GM21576 (cell line): ENCODE results near the gene GPR89A.
"Not testable (repeated sequence)": the region's sequence is repeated elsewhere in the genome, so short reads cannot be mapped to it uniquely, and the experiment has no call there.

Source experiments
- ATAC-seq: cut with Tn5 transposase; IDR thresholded peaks from one replicate; pipeline ENCODE4 v1.9.1; 2021; ENCODE audit warnings: mild to moderate bottlenecking, moderate library complexity; ENCODE audit not compliant: unreplicated experiment

GPR89A gene

GRCh38 chr1:145684858-145685257 is 77.1 kb downstream of the GPR89A start:
- ATAC-seq: not testable (repeated sequence)

- not testable (repeated sequence) for ATAC-seq
Measured at GRCh38 chr1:145686078-145686477, 78.3 kb downstream of the GPR89A start.

- ATAC-seq: no peak
Measured at GRCh38 chr1:145688328-145688727, 80.5 kb downstream of the GPR89A start.

GRCh38 chr1:145688924-145689323 is 81.1 kb downstream of the GPR89A start:
- no peak for ATAC-seq

- no peak for ATAC-seq
Measured at GRCh38 chr1:145689922-145690321, 82.1 kb downstream of the GPR89A start.

GRCh38 chr1:145690587-145691558 is 83.1 kb downstream of the GPR89A start:
- peak; percentile 56 for ATAC-seq

GRCh38 chr1:145692785-145693443 is 85.1 kb downstream of the GPR89A start:
- ATAC-seq: no peak

GRCh38 chr1:145695821-145696629 is 88.2 kb downstream of the GPR89A start:
- no peak for ATAC-seq

GRCh38 chr1:145696630-145696960 is 88.8 kb downstream of the GPR89A start:
- no peak for ATAC-seq

- ATAC-seq: no peak
Measured at GRCh38 chr1:145701306-145701862, 93.6 kb downstream of the GPR89A start.

- no peak for ATAC-seq
Measured at GRCh38 chr1:145702052-145702451, 94.3 kb downstream of the GPR89A start.

GRCh38 chr1:145702826-145703225 is 95.0 kb downstream of the GPR89A start:
- no peak for ATAC-seq

GRCh38 chr1:145705622-145706021 is 97.8 kb downstream of the GPR89A start:
- ATAC-seq: no peak

- no peak for ATAC-seq
Measured at GRCh38 chr1:145706086-145706664, 98.4 kb downstream of the GPR89A start.

GRCh38 chr1:145707183-145707867 is 99.5 kb downstream of the GPR89A start, which contains the start of gene PDZK1:
PDZK1 (minus strand) TSS chr1:145707368; CDS start chr1:145688021, 19,347 bp downstream.
- no peak for ATAC-seq

GRCh38 chr1:145708063-145708462 is 100.3 kb downstream of the GPR89A start:
- no peak for ATAC-seq

GRCh38 chr1:145710291-145711027 is 102.7 kb downstream of the GPR89A start:
- no peak for ATAC-seq

- ATAC-seq: no peak
Measured at GRCh38 chr1:145711213-145711651, 103.4 kb downstream of the GPR89A start.

- ATAC-seq: no peak
Measured at GRCh38 chr1:145714524-145715111, 106.8 kb downstream of the GPR89A start.
